ENCODE data around the gene TMOD4. TPM values are rescaled to one million over a fixed set of nuclear protein-coding genes. Genes with fewer than 3 reads are reported as not detected.
A peak's percentile ranks its signal among the peaks of the same experiment; 100 is the strongest.

TMOD4 gene
- total and polyA plus RNA-seq, 2 of the 13 experiments (the other 11 are each of a cell fraction or from before 2014, with no cell fraction given): 0.66 TPM; not detected in 1

DNA sequence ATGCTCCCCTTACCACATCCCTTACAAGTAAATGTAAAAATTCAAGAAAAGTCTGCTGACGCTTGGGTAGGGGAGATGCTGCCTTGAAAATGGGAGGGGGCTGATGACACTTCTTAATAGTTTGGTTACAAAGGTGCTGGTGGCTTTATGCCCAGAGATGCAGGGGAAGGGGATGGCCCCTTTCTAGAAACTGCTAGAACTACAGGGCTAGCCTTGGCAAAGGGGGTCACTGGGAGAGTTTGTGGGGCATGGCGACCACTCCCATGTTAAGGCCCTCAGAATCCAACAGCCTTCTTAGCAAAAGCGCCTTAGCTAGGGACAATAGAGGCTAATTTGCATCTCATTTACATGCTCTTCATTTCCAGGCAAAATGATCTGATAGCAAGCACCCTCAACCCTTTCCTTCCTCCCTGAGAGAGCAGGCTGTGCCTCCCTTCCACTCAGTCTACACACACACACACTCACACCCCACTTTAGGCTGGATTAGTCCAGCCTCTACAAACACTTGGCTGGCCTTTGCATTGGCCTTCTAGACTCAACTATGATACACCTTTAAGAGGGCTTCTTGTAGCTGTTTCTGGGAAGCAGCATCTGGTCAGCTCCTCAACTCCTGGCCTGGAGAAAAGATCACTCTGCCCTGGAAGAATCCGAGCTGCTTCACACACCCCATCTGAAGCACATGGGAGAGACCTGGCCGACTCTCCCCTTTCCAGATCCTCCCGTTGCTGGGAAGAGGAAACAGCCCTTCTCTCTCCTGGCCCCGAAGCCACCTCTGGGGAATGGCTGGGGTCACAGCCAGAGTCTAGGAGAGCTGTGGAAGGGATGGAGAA lies 31.1 kb downstream of the TMOD4 start:
- H2AFZ ChIP-seq (ENCODE audit: low read length): no peak overlapping the region
- no peaks in the 10 kb centered on the region for H3K36me3 ChIP-seq (replicated peaks in 1 of 2; ENCODE audit: control insufficient read depth in 1 of 2, insufficient read depth in 2 of 2, low read length in 2 of 2)
- no peak overlapping the region for H3K27ac ChIP-seq (ENCODE audit: extremely low read length, insufficient read depth, low read length)
- no peak for TF ChIP-seq KLF15 (CRISPR knock-in tag; IDR thresholded peaks at IDR 0.05; ENCODE audit: borderline replicate concordance)
- TF ChIP-seq ZNF784 (CRISPR knock-in tag; IDR thresholded peaks at IDR 0.05; ENCODE audit: borderline replicate concordance): no peak
- TF ChIP-seq ZNF614 (CRISPR knock-in tag; IDR thresholded peaks at IDR 0.05; ENCODE audit: borderline replicate concordance): no peak
- TF ChIP-seq BHLHE40 (IDR thresholded peaks at IDR 0.05; ENCODE audit: low read length): no peak
- H3K4me2 ChIP-seq (ENCODE audit: low read depth, low read length): 0 out of 2 replicates have a peak overlapping the region, but pooled peaks have one; percentile 0
- no peak overlapping the region for H3K9ac ChIP-seq (ENCODE audit: insufficient read depth, low read depth, low read length)
- in situ Hi-C loops (cut with HindIII; ENCODE audit: extremely low pct_ligation_motif_present, low pct_unique_long_range_greater_than_20kb) (no loop called here), intact Hi-C loops (cut with micrococcal nuclease; ENCODE audit: unreplicated experiment) (loop anchor here (5.0 kb wide), 1 partner anchor 132 kb away; no protein-coding TSS in a partner anchor)
- 100% methylated on average over 3 of the region's 7 CpGs for whole genome bisulfite sequencing (ENCODE audit: low lambda C conversion rate)
- no peak overlapping the region; a peak in 1 of 6 replicates for H3K4me3 ChIP-seq (replicated peaks in 1 of 3; ENCODE audit: insufficient read depth in 1 of 3, low read depth in 2 of 3, low read length in 3 of 3)
- FAIRE-seq (no peak), ATAC-seq (no peak), DNase-seq (ENCODE audit: low spot score) (no peak)
- POLR2A ChIA-PET: no interaction called here
- CTCF ChIA-PET (ENCODE audit: low intra/inter-chr PET ratio, low total read pairs): no interaction called here
- no peaks in the 10 kb centered on the region for H3K79me2 ChIP-seq (ENCODE audit: insufficient read depth, low read length)
- H3K27me3 ChIP-seq (ENCODE audit: control insufficient read depth in 1 of 2, insufficient read depth in 2 of 2, low read length in 2 of 2): no peaks in the 10 kb centered on the region
- peaks cover 33% of the 10 kb centered on the region for H3K4me1 ChIP-seq (ENCODE audit: insufficient read depth, low read length)
- no TSS peak for BruUV-seq (replicated peaks)
- H3K9me3 ChIP-seq (ENCODE audit: low read length): no peaks in the 10 kb centered on the region
- no peaks in the 10 kb centered on the region for H4K20me1 ChIP-seq (ENCODE audit: insufficient read depth, low read length)

DNA sequence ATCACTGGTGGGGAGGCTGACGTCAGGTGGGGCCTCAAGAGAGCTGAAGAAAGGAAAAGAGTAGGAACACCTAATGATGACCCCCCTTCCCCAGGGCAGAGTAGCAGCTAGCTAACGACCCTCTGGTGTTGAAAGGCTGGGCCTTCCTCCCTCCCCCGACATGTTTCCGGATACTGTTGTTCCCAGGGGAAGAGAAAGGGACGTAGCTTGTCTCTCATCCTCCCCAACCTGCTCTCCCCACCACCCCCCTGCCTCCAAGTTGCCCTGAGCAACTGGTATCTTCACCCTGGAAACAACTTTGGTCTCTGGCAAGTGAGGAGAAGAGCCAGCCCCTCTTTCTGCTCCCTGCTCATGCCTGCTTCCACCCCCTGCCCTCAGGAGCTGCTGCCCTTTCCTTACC lies 31.8 kb downstream of the TMOD4 start:
- WGBS (ENCODE audit: low lambda C conversion rate): 69% methylated on average over 5 of the region's 5 CpGs
- Histone ChIP-seq H4K20me1 (ENCODE audit: insufficient read depth, low read length) (no peaks in the 10 kb centered on the region), H3K9ac (ENCODE audit: insufficient read depth, low read depth, low read length) (no peak overlapping the region), H3K4me2 (ENCODE audit: low read depth, low read length) (no peak overlapping the region), H3K4me1 (ENCODE audit: insufficient read depth, low read length) (peaks cover 33% of the 10 kb centered on the region), H3K9me3 (ENCODE audit: low read length) (no peaks in the 10 kb centered on the region), H3K27ac (ENCODE audit: extremely low read length, insufficient read depth, low read length) (no peak overlapping the region), H3K4me3 (replicated peaks in 1 of 3; ENCODE audit: insufficient read depth in 1 of 3, low read depth in 2 of 3, low read length in 3 of 3) (no peak overlapping the region), H2AFZ (ENCODE audit: low read length) (no peak overlapping the region), H3K27me3 (ENCODE audit: control insufficient read depth in 1 of 2, insufficient read depth in 2 of 2, low read length in 2 of 2) (no peaks in the 10 kb centered on the region), H3K36me3 (replicated peaks in 1 of 2; ENCODE audit: control insufficient read depth in 1 of 2, insufficient read depth in 2 of 2, low read length in 2 of 2) (no peaks in the 10 kb centered on the region), H3K79me2 (ENCODE audit: insufficient read depth, low read length) (no peaks in the 10 kb centered on the region)
- DNase-seq (ENCODE audit: low spot score) (no peak), FAIRE-seq (no peak), ATAC-seq (no peak)
- no TSS peak for BruUV-seq (replicated peaks)
- in situ Hi-C loops (cut with HindIII; ENCODE audit: extremely low pct_ligation_motif_present, low pct_unique_long_range_greater_than_20kb) (no loop called here), intact Hi-C loops (cut with micrococcal nuclease; ENCODE audit: unreplicated experiment) (no loop called here)
- POLR2A ChIA-PET: no interaction called here
- CTCF ChIA-PET (ENCODE audit: low intra/inter-chr PET ratio, low total read pairs): no interaction called here
- TF ChIP-seq PCBP2 (optimal IDR thresholded peaks at IDR 0.05; ENCODE audit: low read depth, low read length, poor library complexity, severe bottlenecking) (no peak), GATAD1 (CRISPR knock-in tag; IDR thresholded peaks at IDR 0.05) (no peak), NCOA5 (CRISPR knock-in tag; IDR thresholded peaks at IDR 0.05) (no peak), CCDC6 (CRISPR knock-in tag; IDR thresholded peaks at IDR 0.05) (no peak), SETDB1 (CRISPR knock-in tag; IDR thresholded peaks at IDR 0.05; ENCODE audit: borderline replicate concordance) (no peak)
- TF ChIP-seq, protein P1, sequence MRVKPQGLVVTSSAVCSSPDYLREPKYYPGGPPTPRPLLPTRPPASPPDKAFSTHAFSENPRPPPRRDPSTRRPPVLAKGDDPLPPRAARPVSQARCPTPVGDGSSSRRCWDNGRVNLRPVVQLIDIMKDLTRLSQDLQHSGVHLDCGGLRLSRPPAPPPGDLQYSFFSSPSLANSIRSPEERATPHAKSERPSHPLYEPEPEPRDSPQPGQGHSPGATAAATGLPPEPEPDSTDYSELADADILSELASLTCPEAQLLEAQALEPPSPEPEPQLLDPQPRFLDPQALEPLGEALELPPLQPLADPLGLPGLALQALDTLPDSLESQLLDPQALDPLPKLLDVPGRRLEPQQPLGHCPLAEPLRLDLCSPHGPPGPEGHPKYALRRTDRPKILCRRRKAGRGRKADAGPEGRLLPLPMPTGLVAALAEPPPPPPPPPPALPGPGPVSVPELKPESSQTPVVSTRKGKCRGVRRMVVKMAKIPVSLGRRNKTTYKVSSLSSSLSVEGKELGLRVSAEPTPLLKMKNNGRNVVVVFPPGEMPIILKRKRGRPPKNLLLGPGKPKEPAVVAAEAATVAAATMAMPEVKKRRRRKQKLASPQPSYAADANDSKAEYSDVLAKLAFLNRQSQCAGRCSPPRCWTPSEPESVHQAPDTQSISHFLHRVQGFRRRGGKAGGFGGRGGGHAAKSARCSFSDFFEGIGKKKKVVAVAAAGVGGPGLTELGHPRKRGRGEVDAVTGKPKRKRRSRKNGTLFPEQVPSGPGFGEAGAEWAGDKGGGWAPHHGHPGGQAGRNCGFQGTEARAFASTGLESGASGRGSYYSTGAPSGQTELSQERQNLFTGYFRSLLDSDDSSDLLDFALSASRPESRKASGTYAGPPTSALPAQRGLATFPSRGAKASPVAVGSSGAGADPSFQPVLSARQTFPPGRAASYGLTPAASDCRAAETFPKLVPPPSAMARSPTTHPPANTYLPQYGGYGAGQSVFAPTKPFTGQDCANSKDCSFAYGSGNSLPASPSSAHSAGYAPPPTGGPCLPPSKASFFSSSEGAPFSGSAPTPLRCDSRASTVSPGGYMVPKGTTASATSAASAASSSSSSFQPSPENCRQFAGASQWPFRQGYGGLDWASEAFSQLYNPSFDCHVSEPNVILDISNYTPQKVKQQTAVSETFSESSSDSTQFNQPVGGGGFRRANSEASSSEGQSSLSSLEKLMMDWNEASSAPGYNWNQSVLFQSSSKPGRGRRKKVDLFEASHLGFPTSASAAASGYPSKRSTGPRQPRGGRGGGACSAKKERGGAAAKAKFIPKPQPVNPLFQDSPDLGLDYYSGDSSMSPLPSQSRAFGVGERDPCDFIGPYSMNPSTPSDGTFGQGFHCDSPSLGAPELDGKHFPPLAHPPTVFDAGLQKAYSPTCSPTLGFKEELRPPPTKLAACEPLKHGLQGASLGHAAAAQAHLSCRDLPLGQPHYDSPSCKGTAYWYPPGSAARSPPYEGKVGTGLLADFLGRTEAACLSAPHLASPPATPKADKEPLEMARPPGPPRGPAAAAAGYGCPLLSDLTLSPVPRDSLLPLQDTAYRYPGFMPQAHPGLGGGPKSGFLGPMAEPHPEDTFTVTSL (CRISPR knock-in tag; IDR thresholded peaks at IDR 0.05; ENCODE audit: borderline replicate concordance): no peak

Measured in HepG2 (cell line).